Measurements from ENCODE around the gene ZAP70. TPM values are rescaled to one million over a fixed set of nuclear protein-coding genes. Genes with fewer than 3 reads are reported as not detected.

The ZAP70 gene
- total RNA-seq, 2 donors from 2014 or later: 3.4 to 5.3 TPM

GRCh38 chr2:97749581-97749980, 36.2 kb downstream of the ZAP70 start:
- Histone ChIP-seq H3K36me3 (no peaks in the 10 kb centered on the region), H3K27ac (no peak overlapping the region), H3K9me3 (no peaks in the 10 kb centered on the region), H3K4me1 (ENCODE audit: control insufficient read depth in 1 of 2, low read depth in 2 of 2) (no peaks in the 10 kb centered on the region), H3K27me3 (replicated peaks; ENCODE audit: insufficient read depth) (no peaks in the 10 kb centered on the region), H3K4me3 (no peak overlapping the region)
- no peak for TF ChIP-seq CTCF (IDR thresholded peaks at IDR 0.05)
- ATAC-seq (ENCODE audit: insufficient number of reproducible peaks, low FRiP score, low read depth) (no peak), DNase-seq (ENCODE audit: low spot score) (no peak)

GRCh38 chr2:97750017-97750416, 36.6 kb downstream of the ZAP70 start:
- no peak for DNase-seq (ENCODE audit: low spot score)
- Histone ChIP-seq H3K9me3 (no peaks in the 10 kb centered on the region), H3K36me3 (no peaks in the 10 kb centered on the region), H3K4me1 (ENCODE audit: control insufficient read depth in 1 of 2, low read depth in 2 of 2) (no peaks in the 10 kb centered on the region), H3K4me3 (no peak overlapping the region), H3K27ac (no peak overlapping the region), H3K27me3 (replicated peaks; ENCODE audit: insufficient read depth) (no peaks in the 10 kb centered on the region)
- TF ChIP-seq CTCF (IDR thresholded peaks at IDR 0.05): no peak
- ATAC-seq (ENCODE audit: insufficient number of reproducible peaks, low FRiP score, low read depth): no peak

- DNase-seq (ENCODE audit: low spot score) (no peak), ATAC-seq (ENCODE audit: insufficient number of reproducible peaks, low FRiP score, low read depth) (no peak)
- H3K27me3 ChIP-seq (replicated peaks; ENCODE audit: insufficient read depth): no peaks in the 10 kb centered on the region
- H3K4me3 ChIP-seq: no peak overlapping the region
- no peaks in the 10 kb centered on the region for H3K36me3 ChIP-seq
- no peaks in the 10 kb centered on the region for H3K9me3 ChIP-seq
- no peak for TF ChIP-seq CTCF (IDR thresholded peaks at IDR 0.05)
- H3K4me1 ChIP-seq (ENCODE audit: control insufficient read depth in 1 of 2, low read depth in 2 of 2): peaks cover 0 to 11% of the 10 kb centered on the region in 2 donors
- H3K27ac ChIP-seq: no peak overlapping the region
Measured at GRCh38 chr2:97751752-97752151, 38.4 kb downstream of the ZAP70 start.

GRCh38 chr2:97752342-97753334, 39.3 kb downstream of the ZAP70 start:
- DNase-seq (ENCODE audit: low spot score) (no peak), ATAC-seq (ENCODE audit: insufficient number of reproducible peaks, low FRiP score, low read depth) (no peak)
- H3K27ac ChIP-seq: no peak overlapping the region
- H3K4me3 ChIP-seq: no peak overlapping the region
- H3K36me3 ChIP-seq: peaks cover 4% of the 10 kb centered on the region
- H3K9me3 ChIP-seq: no peaks in the 10 kb centered on the region
- H3K27me3 ChIP-seq (replicated peaks; ENCODE audit: insufficient read depth): no peaks in the 10 kb centered on the region
- TF ChIP-seq CTCF (IDR thresholded peaks at IDR 0.05): no peak
- peaks cover 0 to 11% of the 10 kb centered on the region in 2 donors for H3K4me1 ChIP-seq (ENCODE audit: control insufficient read depth in 1 of 2, low read depth in 2 of 2)

GRCh38 chr2:97754690-97755346, 41.4 kb downstream of the ZAP70 start:
- Histone ChIP-seq H3K9me3 (no peaks in the 10 kb centered on the region), H3K27me3 (replicated peaks; ENCODE audit: insufficient read depth) (no peaks in the 10 kb centered on the region), H3K36me3 (peaks cover 4% of the 10 kb centered on the region), H3K27ac (no peak overlapping the region), H3K4me1 (ENCODE audit: control insufficient read depth in 1 of 2, low read depth in 2 of 2) (peaks cover 0 to 20% of the 10 kb centered on the region in 2 donors), H3K4me3 (no peak overlapping the region)
- ATAC-seq (ENCODE audit: insufficient number of reproducible peaks, low FRiP score, low read depth): no peak
- TF ChIP-seq CTCF (IDR thresholded peaks at IDR 0.05): no peak
- DNase-seq (ENCODE audit: low spot score): no peak
